Measurements from ENCODE around the gene MDC1.

DNA sequence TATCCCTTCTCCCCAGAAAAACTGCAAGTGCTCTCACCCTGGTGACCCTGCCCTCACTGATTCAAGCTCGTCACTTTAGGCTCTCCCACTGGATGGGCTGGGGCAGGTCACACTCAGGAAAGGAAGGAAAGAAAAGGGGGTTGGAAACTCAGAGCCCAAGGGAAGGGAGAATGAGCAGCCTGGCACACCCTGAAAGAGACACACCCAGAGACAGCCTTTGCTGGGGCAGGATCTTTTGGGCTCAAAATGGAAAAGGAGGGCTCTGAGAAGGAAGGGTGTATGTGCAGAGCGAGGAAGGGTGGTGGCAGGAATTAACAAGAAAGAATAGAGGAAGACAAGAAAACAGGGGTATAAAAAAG is 33.1 kb downstream of the MDC1 start:
- TF ChIP-seq, protein P1, sequence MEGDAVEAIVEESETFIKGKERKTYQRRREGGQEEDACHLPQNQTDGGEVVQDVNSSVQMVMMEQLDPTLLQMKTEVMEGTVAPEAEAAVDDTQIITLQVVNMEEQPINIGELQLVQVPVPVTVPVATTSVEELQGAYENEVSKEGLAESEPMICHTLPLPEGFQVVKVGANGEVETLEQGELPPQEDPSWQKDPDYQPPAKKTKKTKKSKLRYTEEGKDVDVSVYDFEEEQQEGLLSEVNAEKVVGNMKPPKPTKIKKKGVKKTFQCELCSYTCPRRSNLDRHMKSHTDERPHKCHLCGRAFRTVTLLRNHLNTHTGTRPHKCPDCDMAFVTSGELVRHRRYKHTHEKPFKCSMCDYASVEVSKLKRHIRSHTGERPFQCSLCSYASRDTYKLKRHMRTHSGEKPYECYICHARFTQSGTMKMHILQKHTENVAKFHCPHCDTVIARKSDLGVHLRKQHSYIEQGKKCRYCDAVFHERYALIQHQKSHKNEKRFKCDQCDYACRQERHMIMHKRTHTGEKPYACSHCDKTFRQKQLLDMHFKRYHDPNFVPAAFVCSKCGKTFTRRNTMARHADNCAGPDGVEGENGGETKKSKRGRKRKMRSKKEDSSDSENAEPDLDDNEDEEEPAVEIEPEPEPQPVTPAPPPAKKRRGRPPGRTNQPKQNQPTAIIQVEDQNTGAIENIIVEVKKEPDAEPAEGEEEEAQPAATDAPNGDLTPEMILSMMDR (conservative IDR thresholded peaks at IDR 0.05; ENCODE audit: low read depth in 2 of 2), result no peak
- TF ChIP-seq, protein P2, sequence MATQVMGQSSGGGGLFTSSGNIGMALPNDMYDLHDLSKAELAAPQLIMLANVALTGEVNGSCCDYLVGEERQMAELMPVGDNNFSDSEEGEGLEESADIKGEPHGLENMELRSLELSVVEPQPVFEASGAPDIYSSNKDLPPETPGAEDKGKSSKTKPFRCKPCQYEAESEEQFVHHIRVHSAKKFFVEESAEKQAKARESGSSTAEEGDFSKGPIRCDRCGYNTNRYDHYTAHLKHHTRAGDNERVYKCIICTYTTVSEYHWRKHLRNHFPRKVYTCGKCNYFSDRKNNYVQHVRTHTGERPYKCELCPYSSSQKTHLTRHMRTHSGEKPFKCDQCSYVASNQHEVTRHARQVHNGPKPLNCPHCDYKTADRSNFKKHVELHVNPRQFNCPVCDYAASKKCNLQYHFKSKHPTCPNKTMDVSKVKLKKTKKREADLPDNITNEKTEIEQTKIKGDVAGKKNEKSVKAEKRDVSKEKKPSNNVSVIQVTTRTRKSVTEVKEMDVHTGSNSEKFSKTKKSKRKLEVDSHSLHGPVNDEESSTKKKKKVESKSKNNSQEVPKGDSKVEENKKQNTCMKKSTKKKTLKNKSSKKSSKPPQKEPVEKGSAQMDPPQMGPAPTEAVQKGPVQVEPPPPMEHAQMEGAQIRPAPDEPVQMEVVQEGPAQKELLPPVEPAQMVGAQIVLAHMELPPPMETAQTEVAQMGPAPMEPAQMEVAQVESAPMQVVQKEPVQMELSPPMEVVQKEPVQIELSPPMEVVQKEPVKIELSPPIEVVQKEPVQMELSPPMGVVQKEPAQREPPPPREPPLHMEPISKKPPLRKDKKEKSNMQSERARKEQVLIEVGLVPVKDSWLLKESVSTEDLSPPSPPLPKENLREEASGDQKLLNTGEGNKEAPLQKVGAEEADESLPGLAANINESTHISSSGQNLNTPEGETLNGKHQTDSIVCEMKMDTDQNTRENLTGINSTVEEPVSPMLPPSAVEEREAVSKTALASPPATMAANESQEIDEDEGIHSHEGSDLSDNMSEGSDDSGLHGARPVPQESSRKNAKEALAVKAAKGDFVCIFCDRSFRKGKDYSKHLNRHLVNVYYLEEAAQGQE (IDR thresholded peaks at IDR 0.05; ENCODE audit: unreplicated experiment), result no peak
- TF ChIP-seq, protein P3, sequence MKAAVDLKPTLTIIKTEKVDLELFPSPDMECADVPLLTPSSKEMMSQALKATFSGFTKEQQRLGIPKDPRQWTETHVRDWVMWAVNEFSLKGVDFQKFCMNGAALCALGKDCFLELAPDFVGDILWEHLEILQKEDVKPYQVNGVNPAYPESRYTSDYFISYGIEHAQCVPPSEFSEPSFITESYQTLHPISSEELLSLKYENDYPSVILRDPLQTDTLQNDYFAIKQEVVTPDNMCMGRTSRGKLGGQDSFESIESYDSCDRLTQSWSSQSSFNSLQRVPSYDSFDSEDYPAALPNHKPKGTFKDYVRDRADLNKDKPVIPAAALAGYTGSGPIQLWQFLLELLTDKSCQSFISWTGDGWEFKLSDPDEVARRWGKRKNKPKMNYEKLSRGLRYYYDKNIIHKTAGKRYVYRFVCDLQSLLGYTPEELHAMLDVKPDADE (IDR thresholded peaks at IDR 0.05), result no peak
- TF ChIP-seq EZH2phosphoT487 (IDR thresholded peaks at IDR 0.05; ENCODE audit: unreplicated experiment), result no peak
